ENCODE measurements around the gene SSR1. TPM values are rescaled to one million over a fixed set of nuclear protein-coding genes. Genes with fewer than 3 reads are reported as not detected.
"Not testable (repeated sequence)": the region's sequence is repeated elsewhere in the genome, so short reads cannot be mapped to it uniquely, and the experiment has no call there.

SSR1 gene
- polyA plus RNA-seq, 4 donors = 125 to 146 (median 143) TPM

- not testable (repeated sequence) for DNase-seq (ENCODE audit: low read depth in 4 of 4, low spot score in 3 of 4)
These were observed 6.4 kb upstream of the SSR1 start for GRCh38 chr6:7319406-7319805.

- no peak for DNase-seq (ENCODE audit: low read depth in 4 of 4, low spot score in 3 of 4)
These were observed 4.5 kb upstream of the SSR1 start for GRCh38 chr6:7317538-7317937.

GRCh38 chr6:7316658-7317533 is 3.9 kb upstream of the SSR1 start:
- no peak for DNase-seq (ENCODE audit: low read depth in 4 of 4, low spot score in 3 of 4)

GRCh38 chr6:7315948-7316365 is 3.0 kb upstream of the SSR1 start:
- no peak for DNase-seq (ENCODE audit: low read depth in 4 of 4, low spot score in 3 of 4)

GRCh38 chr6:7315087-7315947 is 2.3 kb upstream of the SSR1 start:
- DNase-seq (ENCODE audit: low read depth in 4 of 4, low spot score in 3 of 4) = not testable (repeated sequence)

GRCh38 chr6:7314414-7314813 is 1.4 kb upstream of the SSR1 start:
- no peak for DNase-seq (ENCODE audit: low read depth in 4 of 4, low spot score in 3 of 4)

GRCh38 chr6:7313505-7314165 is 636 bp upstream of the SSR1 start:
- no peak for DNase-seq (ENCODE audit: low read depth in 4 of 4, low spot score in 3 of 4)

GRCh38 chr6:7311917-7312615 is 933 bp downstream of the SSR1 start:
- DNase-seq (ENCODE audit: low read depth in 4 of 4, low spot score in 3 of 4) = peak in 2 of 4 donors; percentile 8 to 55

GRCh38 chr6:7311176-7311575 is 1.8 kb downstream of the SSR1 start:
- DNase-seq (ENCODE audit: low read depth in 4 of 4, low spot score in 3 of 4) = no peak

- DNase-seq (ENCODE audit: low read depth in 4 of 4, low spot score in 3 of 4) = no peak
These were observed 3.9 kb downstream of the SSR1 start for GRCh38 chr6:7309050-7309449.

- DNase-seq (ENCODE audit: low read depth in 4 of 4, low spot score in 3 of 4) = no peak
These were observed 5.5 kb downstream of the SSR1 start for GRCh38 chr6:7307533-7307932.

GRCh38 chr6:7304821-7305220 is 8.2 kb downstream of the SSR1 start:
- no peak for DNase-seq (ENCODE audit: low read depth in 4 of 4, low spot score in 3 of 4)

GRCh38 chr6:7301702-7302101 is 11.3 kb downstream of the SSR1 start:
- DNase-seq (ENCODE audit: low read depth in 4 of 4, low spot score in 3 of 4) = no peak

GRCh38 chr6:7300926-7301325 is 12.1 kb downstream of the SSR1 start:
- no peak for DNase-seq (ENCODE audit: low read depth in 4 of 4, low spot score in 3 of 4)

- DNase-seq (ENCODE audit: low read depth in 4 of 4, low spot score in 3 of 4) = no peak
These were observed 14.9 kb downstream of the SSR1 start for GRCh38 chr6:7298113-7298512.

- DNase-seq (ENCODE audit: low read depth in 4 of 4, low spot score in 3 of 4) = no peak
These were observed 16.4 kb downstream of the SSR1 start for GRCh38 chr6:7296602-7297001.

GRCh38 chr6:7295916-7296315 is 17.1 kb downstream of the SSR1 start:
- DNase-seq (ENCODE audit: low read depth in 4 of 4, low spot score in 3 of 4) = no peak

GRCh38 chr6:7292596-7293255 is 20.3 kb downstream of the SSR1 start:
- DNase-seq (ENCODE audit: low read depth in 4 of 4, low spot score in 3 of 4) = no peak

GRCh38 chr6:7290079-7290478 is 22.9 kb downstream of the SSR1 start:
- no peak for DNase-seq (ENCODE audit: low read depth in 4 of 4, low spot score in 3 of 4)

GRCh38 chr6:7285416-7285815 is 27.6 kb downstream of the SSR1 start:
- no peak for DNase-seq (ENCODE audit: low read depth in 4 of 4, low spot score in 3 of 4)

Data from right renal pelvis (tissue), 4 donors.